Hepatic stellate cell (primary cell): Measurements from ENCODE around the gene PPP4R2.
A peak's percentile ranks its signal among the peaks of the same experiment; 100 is the strongest.

ENCODE experiments used
- DNase-seq: peaks from one replicate; pipeline ENCODE4 v3.0.0; 2011; ENCODE audit warnings: low spot score

The PPP4R2 gene

GRCh38 chr3:73069775-73070444, 73.3 kb downstream of the PPP4R2 start:
- DNase-seq, result no peak

GRCh38 chr3:73070675-73071575, 74.3 kb downstream of the PPP4R2 start:
- DNase-seq, result peak; percentile 58

- DNase-seq, result no peak
Measured at GRCh38 chr3:73071952-73072351, 75.3 kb downstream of the PPP4R2 start.

- no peak for DNase-seq
Measured at GRCh38 chr3:73072634-73073033, 76.0 kb downstream of the PPP4R2 start.

- no peak for DNase-seq
Measured at GRCh38 chr3:73073091-73073707, 76.6 kb downstream of the PPP4R2 start.

GRCh38 chr3:73074781-73075180, 78.2 kb downstream of the PPP4R2 start:
- DNase-seq, result no peak

- DNase-seq, result no peak
Measured at GRCh38 chr3:73080216-73080966, 83.8 kb downstream of the PPP4R2 start.

GRCh38 chr3:73081140-73081539, 84.5 kb downstream of the PPP4R2 start:
- DNase-seq, result no peak

GRCh38 chr3:73084170-73084569, 87.6 kb downstream of the PPP4R2 start:
- no peak for DNase-seq

- peak; percentile 44 for DNase-seq
Measured at GRCh38 chr3:73086071-73086494, 89.5 kb downstream of the PPP4R2 start.

GRCh38 chr3:73094129-73094528, 97.5 kb downstream of the PPP4R2 start:
- DNase-seq, result no peak

GRCh38 chr3:73094951-73095350, 98.3 kb downstream of the PPP4R2 start:
- no peak for DNase-seq

- DNase-seq, result no peak
Measured at GRCh38 chr3:73096169-73096568, 99.6 kb downstream of the PPP4R2 start.

- DNase-seq, result no peak
Measured at GRCh38 chr3:73098026-73098425, 101.4 kb downstream of the PPP4R2 start.

- no peak for DNase-seq
Measured at GRCh38 chr3:73098873-73099272, 102.3 kb downstream of the PPP4R2 start.

- peak; percentile 91 for DNase-seq
Measured at GRCh38 chr3:73100741-73101559, 104.3 kb downstream of the PPP4R2 start.

GRCh38 chr3:73101881-73102280, 105.3 kb downstream of the PPP4R2 start:
- DNase-seq, result no peak

- no peak for DNase-seq
Measured at GRCh38 chr3:73107215-73107614, 110.6 kb downstream of the PPP4R2 start.

GRCh38 chr3:73107676-73108187, 111.1 kb downstream of the PPP4R2 start:
- no peak for DNase-seq

GRCh38 chr3:73108750-73109149, 112.1 kb downstream of the PPP4R2 start:
- no peak for DNase-seq

GRCh38 chr3:73110530-73110929, 113.9 kb downstream of the PPP4R2 start:
- no peak for DNase-seq
